ENCODE measurements around the gene FXYD6. TPM values are rescaled to one million over a fixed set of nuclear protein-coding genes. Genes with fewer than 3 reads are reported as not detected.
"Not testable (repeated sequence)": the region's sequence is repeated elsewhere in the genome, so short reads cannot be mapped to it uniquely, and the experiment has no call there.

FXYD6 gene
- total RNA-seq, 1 experiment from 2014 or later: not detected

- no peaks in the 10 kb centered on the region for H3K9me2 ChIP-seq (replicated peaks; ENCODE audit: low read length)
- H3K27me3 ChIP-seq (ENCODE audit: low read length): peaks cover 9% of the 10 kb centered on the region
- peaks cover 14% of the 10 kb centered on the region for H3K4me1 ChIP-seq (ENCODE audit: insufficient read depth, low read length)
- POLR2A ChIA-PET (ENCODE audit: unreplicated experiment): no interaction called here
- H3K9me3 ChIP-seq (ENCODE audit: low read length): no peaks in the 10 kb centered on the region
- H3K79me2 ChIP-seq (ENCODE audit: low read length): no peaks in the 10 kb centered on the region
- H3K36me3 ChIP-seq (ENCODE audit: low read depth, low read length): no peaks in the 10 kb centered on the region
- ATAC-seq (no peak), DNase-seq (no peak)
- H2AFZ ChIP-seq (ENCODE audit: low read length): no peak overlapping the region
- no peak for TF ChIP-seq EZH2 (IDR thresholded peaks at IDR 0.05; ENCODE audit: low read length, unreplicated experiment)
- no peak for TF ChIP-seq EZH2phosphoT487 (IDR thresholded peaks at IDR 0.05; ENCODE audit: borderline replicate concordance, low read length)
- no peak for TF ChIP-seq CTCF (conservative IDR thresholded peaks at IDR 0.05; ENCODE audit: low read depth, low read length)
- no peaks in the 10 kb centered on the region for H4K20me1 ChIP-seq (ENCODE audit: low read length)
- no peak overlapping the region for H3K9ac ChIP-seq (ENCODE audit: low read length)
- no peaks in the 10 kb centered on the region for H3F3A ChIP-seq (ENCODE audit: low read length, unreplicated experiment)
- H3K4me3 ChIP-seq (ENCODE audit: low read length): no peak overlapping the region
- intact Hi-C loops (cut with micrococcal nuclease): no loop called here
- no peak overlapping the region for H3K27ac ChIP-seq (ENCODE audit: low read length)
- CTCF ChIA-PET: interaction anchor here (0.7 kb wide), 1 partner anchor 388 kb away, joined by 3 read pairs; no protein-coding TSS in a partner anchor
- no TSS peak for BruUV-seq (replicated peaks)
- no peak overlapping the region for H3K4me2 ChIP-seq (ENCODE audit: low read length)
Observed at GRCh38 chr11:117814204-117814765, 62.2 kb downstream of the FXYD6 start.

- H3K4me3 ChIP-seq (ENCODE audit: low read length); BruUV-seq (replicated peaks); H3K27ac ChIP-seq (ENCODE audit: low read length); H3K36me3 ChIP-seq (ENCODE audit: low read depth, low read length); H3K9me2 ChIP-seq (replicated peaks; ENCODE audit: low read length); ATAC-seq; H3K79me2 ChIP-seq (ENCODE audit: low read length); H3F3A ChIP-seq (ENCODE audit: low read length, unreplicated experiment); H4K20me1 ChIP-seq (ENCODE audit: low read length); H3K9me3 ChIP-seq (ENCODE audit: low read length); H2AFZ ChIP-seq (ENCODE audit: low read length); H3K4me1 ChIP-seq (ENCODE audit: insufficient read depth, low read length); H3K9ac ChIP-seq (ENCODE audit: low read length); DNase-seq; CTCF ChIA-PET; intact Hi-C loops (cut with micrococcal nuclease); POLR2A ChIA-PET (ENCODE audit: unreplicated experiment); H3K4me2 ChIP-seq (ENCODE audit: low read length): not testable (repeated sequence)
- peaks cover 33% of the 10 kb centered on the region for H3K27me3 ChIP-seq (ENCODE audit: low read length)
Observed at GRCh38 chr11:117810056-117810451, 66.4 kb downstream of the FXYD6 start.

- CTCF ChIA-PET: interaction anchor here (0.9 to 1.0 kb wide), 2 partner anchors 8 to 383 kb away, joined by 6 to 14 read pairs; no protein-coding TSS in a partner anchor
- peak; percentile 61 for DNase-seq
Observed at GRCh38 chr11:117809236-117810055, 67.0 kb downstream of the FXYD6 start.

More at GRCh38 chr11:117809236-117810055, 67.0 kb downstream of the FXYD6 start:
- no peak for TF ChIP-seq EZH2 (IDR thresholded peaks at IDR 0.05; ENCODE audit: low read length, unreplicated experiment)
- TF ChIP-seq EZH2phosphoT487 (IDR thresholded peaks at IDR 0.05; ENCODE audit: borderline replicate concordance, low read length): no peak
- TF ChIP-seq CTCF (conservative IDR thresholded peaks at IDR 0.05; ENCODE audit: low read depth, low read length): peak; percentile 58
- H3K9me3 ChIP-seq (ENCODE audit: low read length): no peaks in the 10 kb centered on the region
- peak; percentile 92 for ATAC-seq
- intact Hi-C loops (cut with micrococcal nuclease): no loop called here
- no peaks in the 10 kb centered on the region for H4K20me1 ChIP-seq (ENCODE audit: low read length)
- no peak overlapping the region for H3K4me3 ChIP-seq (ENCODE audit: low read length)
- H2AFZ ChIP-seq (ENCODE audit: low read length): no peak overlapping the region
- H3K36me3 ChIP-seq (ENCODE audit: low read depth, low read length): no peaks in the 10 kb centered on the region
- POLR2A ChIA-PET (ENCODE audit: unreplicated experiment): no interaction called here
- no peak overlapping the region for H3K27ac ChIP-seq (ENCODE audit: low read length)
- H3K4me2 ChIP-seq (ENCODE audit: low read length): peak overlapping the region; percentile 13; the same call in 1 of the 2 replicates
- H3F3A ChIP-seq (ENCODE audit: low read length, unreplicated experiment): no peaks in the 10 kb centered on the region
- H3K27me3 ChIP-seq (ENCODE audit: low read length): peaks cover 40% of the 10 kb centered on the region
- no peaks in the 10 kb centered on the region for H3K4me1 ChIP-seq (ENCODE audit: insufficient read depth, low read length)
- no peaks in the 10 kb centered on the region for H3K79me2 ChIP-seq (ENCODE audit: low read length)
- no peaks in the 10 kb centered on the region for H3K9me2 ChIP-seq (replicated peaks; ENCODE audit: low read length)
- H3K9ac ChIP-seq (ENCODE audit: low read length): no peak overlapping the region
- no TSS peak for BruUV-seq (replicated peaks)
